Peyer's patch (tissue), 4 donors: Measurements from ENCODE around the gene PLSCR3.

Experiments used
- POLR2A ChIP-seq, 2 donors: fragments of 450-650 bp; IDR thresholded peaks; one replicate each; pipeline ENCODE4 v1.5.1; 2017; ENCODE audit warnings: antibody characterized with exemption in 2 of 2, mild to moderate bottlenecking in 2 of 2, moderate library complexity in 2 of 2
- TF ChIP-seq, protein P1 (sequence below), 6 experiments: fragments of 450-650 bp in 4 of 6; fragments of 200-600 bp in 2 of 6; sonication (generic) in 1 of 6; IDR thresholded peaks; one replicate each; pipeline ENCODE4 v1.5.1; 2017 to 2019; ENCODE audit warnings: antibody characterized with exemption in 6 of 6, mild to moderate bottlenecking in 3 of 6, moderate library complexity in 1 of 6

DNA sequence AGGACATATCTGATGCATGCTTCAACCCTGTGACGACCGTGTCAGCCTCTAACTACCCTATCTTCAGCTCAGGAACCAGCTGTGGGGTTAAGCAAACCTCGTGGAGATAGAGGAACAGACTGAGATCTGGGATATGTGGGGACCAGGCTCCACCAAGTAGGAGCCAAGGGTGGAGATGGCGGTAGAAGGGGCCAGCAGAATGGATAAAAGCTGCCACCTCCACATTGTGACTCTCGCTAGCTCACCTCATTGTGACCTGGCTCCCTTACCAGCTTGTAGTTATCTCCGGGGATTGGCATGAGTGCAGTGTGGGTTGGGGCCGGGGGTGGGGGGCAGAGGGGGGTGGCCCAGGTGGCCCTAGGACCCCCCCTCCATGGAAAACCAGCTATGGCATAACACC, 31.0 kb upstream of the PLSCR3 start, which contains the start of gene SPEM2:
- TF ChIP-seq, protein P1, sequence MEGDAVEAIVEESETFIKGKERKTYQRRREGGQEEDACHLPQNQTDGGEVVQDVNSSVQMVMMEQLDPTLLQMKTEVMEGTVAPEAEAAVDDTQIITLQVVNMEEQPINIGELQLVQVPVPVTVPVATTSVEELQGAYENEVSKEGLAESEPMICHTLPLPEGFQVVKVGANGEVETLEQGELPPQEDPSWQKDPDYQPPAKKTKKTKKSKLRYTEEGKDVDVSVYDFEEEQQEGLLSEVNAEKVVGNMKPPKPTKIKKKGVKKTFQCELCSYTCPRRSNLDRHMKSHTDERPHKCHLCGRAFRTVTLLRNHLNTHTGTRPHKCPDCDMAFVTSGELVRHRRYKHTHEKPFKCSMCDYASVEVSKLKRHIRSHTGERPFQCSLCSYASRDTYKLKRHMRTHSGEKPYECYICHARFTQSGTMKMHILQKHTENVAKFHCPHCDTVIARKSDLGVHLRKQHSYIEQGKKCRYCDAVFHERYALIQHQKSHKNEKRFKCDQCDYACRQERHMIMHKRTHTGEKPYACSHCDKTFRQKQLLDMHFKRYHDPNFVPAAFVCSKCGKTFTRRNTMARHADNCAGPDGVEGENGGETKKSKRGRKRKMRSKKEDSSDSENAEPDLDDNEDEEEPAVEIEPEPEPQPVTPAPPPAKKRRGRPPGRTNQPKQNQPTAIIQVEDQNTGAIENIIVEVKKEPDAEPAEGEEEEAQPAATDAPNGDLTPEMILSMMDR (IDR thresholded peaks at IDR 0.05): no peak
- no peak for TF ChIP-seq POLR2A (IDR thresholded peaks at IDR 0.05)
